H1 (cell line): ENCODE measurements around the gene RABL6. TPM values are rescaled to one million over a fixed set of nuclear protein-coding genes. Genes with fewer than 3 reads are reported as not detected.

Experiments used
- CTCF ChIA-PET: fragments of 300-600 bp; sonication (Branson Sonifier 250); formaldehyde crosslinking; loops from one replicate; lab custom pipeline; 2021; ENCODE audit not compliant: partially characterized antibody; lab: Charles Lee
- POLR2A ChIA-PET: fragments of 300-600 bp; sonication (Branson Sonifier 250); formaldehyde crosslinking; loops from one replicate; lab custom pipeline; 2021; ENCODE audit warnings: inconsistent platforms; ENCODE audit not compliant: partially characterized antibody; lab: Charles Lee
- DNase-seq, 2 experiments: peaks; one replicate each; pipeline versions ENCODE4 v3.0.0 to v3.0.0-alpha.2; 2010 to 2022; ENCODE audit warnings: low spot score in 2 of 2, low read depth in 1 of 2, mixed read lengths in 1 of 2
- FAIRE-seq: peaks from 2 replicates; lab custom pipeline; 2011; peaks lifted over from hg19 to GRCh38; lab: Jason Lieb, UNC
- H2AFZ ChIP-seq: 2 replicates; pipeline ENCODE4 v1.8.1; 2012; ENCODE audit warnings: low read length, inconsistent platforms
- H2AK5ac ChIP-seq: 2 replicates; pipeline ENCODE4 v1.6.1; 2013; ENCODE audit warnings: low read depth, low read length
- H2BK120ac ChIP-seq: replicated peaks from 2 replicates; pipeline ENCODE3; 2013; ENCODE audit warnings: low read depth, low read length, inconsistent platforms
- H2BK12ac ChIP-seq: 2 replicates; pipeline ENCODE4 v1.6.1; 2013; ENCODE audit warnings: low read depth, low read length
- H2BK15ac ChIP-seq: 2 replicates; pipeline ENCODE4 v1.6.1; 2013; ENCODE audit warnings: low read length
- H2BK20ac ChIP-seq: 2 replicates; pipeline ENCODE4 v1.6.1; 2013; ENCODE audit warnings: low read length
- H2BK5ac ChIP-seq: 2 replicates; pipeline ENCODE4 v1.6.1; 2013; ENCODE audit warnings: low read depth, low read length
- H3K14ac ChIP-seq: 2 replicates; pipeline ENCODE4 v1.6.1; 2013; ENCODE audit warnings: inconsistent platforms; ENCODE audit not compliant: insufficient read length
- H3K18ac ChIP-seq: 2 replicates; pipeline ENCODE4 v1.6.1; 2013; ENCODE audit warnings: low read length; ENCODE audit errors: extremely low read depth
- H3K23ac ChIP-seq: 2 replicates; pipeline ENCODE4 v1.6.1; 2013; ENCODE audit warnings: inconsistent platforms; ENCODE audit not compliant: insufficient read length
- H3K23me2 ChIP-seq: 2 replicates; pipeline ENCODE4 v1.6.1; 2013; ENCODE audit warnings: low read depth, low read length
- H3K27ac ChIP-seq: 2 replicates; pipeline ENCODE4 v1.6.1; 2011; ENCODE audit warnings: low read depth, low read length, inconsistent platforms
- H3K27me3 ChIP-seq, 4 experiments: replicated peaks in 1 of 4; 1 replicate in 1 of 4; 2 replicates in 3 of 4; pipeline versions ENCODE4 v1.6.1 to v1.8.1; 2011 to 2013; ENCODE audit warnings: low read length in 3 of 4, mild to moderate bottlenecking in 3 of 4, inconsistent platforms in 2 of 4, mixed read lengths in 2 of 4, moderate library complexity in 1 of 4; ENCODE audit not compliant: control insufficient read depth in 3 of 4, insufficient read depth in 3 of 4; ENCODE audit errors: extremely low read depth in 1 of 4
- H3K36me3 ChIP-seq, 4 experiments: 2 replicates each; pipeline versions ENCODE4 v1.6.1 to v1.8.1; 2011 to 2013; ENCODE audit warnings: mild to moderate bottlenecking in 4 of 4, low read length in 3 of 4, moderate library complexity in 2 of 4, control low read depth in 1 of 4, inconsistent platforms in 1 of 4; ENCODE audit not compliant: insufficient read depth in 4 of 4, control insufficient read depth in 2 of 4
- H3K4ac ChIP-seq: replicated peaks from 2 replicates; pipeline ENCODE3; 2013; ENCODE audit warnings: low read length, low read depth, mixed read lengths, inconsistent platforms; ENCODE audit not compliant: insufficient read length
- H3K4me1 ChIP-seq, 4 experiments: replicated peaks in 1 of 4; 1 replicate in 1 of 4; 2 replicates in 3 of 4; pipeline versions ENCODE4 v1.6.1 to v1.8.1; 2011 to 2013; ENCODE audit warnings: low read length in 3 of 4, inconsistent platforms in 2 of 4, mixed read lengths in 1 of 4; ENCODE audit not compliant: insufficient read depth in 4 of 4, control insufficient read depth in 3 of 4
- H3K4me2 ChIP-seq, 2 experiments: 2 replicates each; pipeline versions ENCODE4 v1.6.1 to v1.8.1; 2011 to 2013; ENCODE audit warnings: low read depth in 2 of 2, low read length in 2 of 2, control low read depth in 1 of 2, inconsistent platforms in 1 of 2, mild to moderate bottlenecking in 1 of 2; ENCODE audit not compliant: insufficient read depth in 1 of 2
- H3K4me3 ChIP-seq, 4 experiments: fragments of 200-600, 300-600 bp in 1 of 4; sonication (generic), shearing (Covaris generic), sonication (Bioruptor Twin) in 1 of 4; 2 replicates each; pipeline versions ENCODE4 v1.5.1 to v1.8.1; 2011 to 2016; ENCODE audit warnings: low read length in 4 of 4, low read depth in 3 of 4, control low read depth in 2 of 4, inconsistent platforms in 2 of 4, mild to moderate bottlenecking in 2 of 4, mixed read lengths in 1 of 4, moderate library complexity in 1 of 4; ENCODE audit not compliant: insufficient read depth in 2 of 4; ENCODE audit errors: extremely low read depth in 1 of 4
- H3K56ac ChIP-seq: replicated peaks from 2 replicates; pipeline ENCODE3; 2013; ENCODE audit warnings: low read depth, mild to moderate bottlenecking, mixed read lengths, low read length, inconsistent platforms; ENCODE audit not compliant: insufficient read length
- H3K79me1 ChIP-seq: 2 replicates; pipeline ENCODE4 v1.6.1; 2013; ENCODE audit warnings: low read depth, low read length, control low read depth
- H3K79me2 ChIP-seq, 2 experiments: 2 replicates each; pipeline versions ENCODE4 v1.6.1 to v1.8.1; 2012 to 2013; ENCODE audit warnings: low read length in 2 of 2, mild to moderate bottlenecking in 2 of 2, inconsistent platforms in 1 of 2; ENCODE audit not compliant: insufficient read depth in 2 of 2, control insufficient read depth in 1 of 2
- H3K9ac ChIP-seq, 4 experiments: replicated peaks in 1 of 4; 1 replicate in 1 of 4; 2 replicates in 3 of 4; pipeline versions ENCODE4 v1.6.1 to v1.8.1; 2011 to 2013; ENCODE audit warnings: low read depth in 3 of 4, low read length in 3 of 4, control low read depth in 2 of 4, mild to moderate bottlenecking in 2 of 4, moderate library complexity in 2 of 4, inconsistent platforms in 1 of 4; ENCODE audit errors: extremely low read depth in 1 of 4
- H3K9me3 ChIP-seq, 2 experiments: 2 replicates each; pipeline versions ENCODE4 v1.6.1 to v1.8.1; 2012 to 2013; ENCODE audit warnings: mild to moderate bottlenecking in 2 of 2, moderate library complexity in 2 of 2, control low read depth in 1 of 2, inconsistent platforms in 1 of 2, low read depth in 1 of 2, low read length in 1 of 2, mixed read lengths in 1 of 2; ENCODE audit not compliant: insufficient read depth in 2 of 2
- H4K20me1 ChIP-seq, 2 experiments: replicated peaks in 1 of 2; 2 replicates each; pipeline versions ENCODE3 to v1.8.1; 2011 to 2013; ENCODE audit warnings: inconsistent platforms in 2 of 2, low read length in 2 of 2, mild to moderate bottlenecking in 1 of 2; ENCODE audit not compliant: insufficient read depth in 2 of 2, control insufficient read depth in 1 of 2
- H4K5ac ChIP-seq: 2 replicates; pipeline ENCODE4 v1.6.1; 2013; ENCODE audit warnings: low read length, low read depth, mixed read lengths, inconsistent platforms; ENCODE audit not compliant: insufficient read length
- H4K8ac ChIP-seq: 2 replicates; pipeline ENCODE4 v1.8.0; 2013; ENCODE audit warnings: mild to moderate bottlenecking, moderate library complexity, low read length, inconsistent platforms; ENCODE audit not compliant: insufficient read depth; ENCODE audit errors: extremely low read depth
- H4K91ac ChIP-seq: replicated peaks from 2 replicates; pipeline ENCODE3; 2013; ENCODE audit warnings: low read length, mixed read lengths, inconsistent platforms; ENCODE audit not compliant: insufficient read length
- CBX8 ChIP-seq: fragments of 300-800, 300-1000 bp; sonication (generic); IDR thresholded peaks from 2 replicates; pipeline ENCODE4 v1.7.1; 2016; ENCODE audit warnings: low read depth, low read length, borderline replicate concordance
- EZH2 ChIP-seq: fragments of 200-600 bp; sonication (generic); IDR thresholded peaks from 2 replicates; pipeline ENCODE4 v1.7.1; 2012; ENCODE audit warnings: low read depth, mild to moderate bottlenecking, moderate library complexity, low read length, inconsistent platforms; ENCODE audit not compliant: severe bottlenecking
- HDAC2 ChIP-seq, 2 experiments: fragments of 300-600 bp in 1 of 2; sonication (generic) in 1 of 2; IDR thresholded peaks; 2 replicates each; pipeline ENCODE4 v1.6.1; 2011 to 2012; ENCODE audit warnings: low read depth in 2 of 2, low read length in 2 of 2, mild to moderate bottlenecking in 2 of 2, moderate library complexity in 2 of 2, borderline replicate concordance in 1 of 2, inconsistent platforms in 1 of 2
- KDM1A ChIP-seq: fragments of 200-600, 300-600 bp; sonication (generic); IDR thresholded peaks from 2 replicates; pipeline ENCODE4 v1.7.1; 2016; ENCODE audit warnings: mild to moderate bottlenecking, low read length, borderline replicate concordance
- KDM4A ChIP-seq: IDR thresholded peaks from one replicate; pipeline ENCODE4 v1.7.1; 2012; ENCODE audit warnings: low read depth, mild to moderate bottlenecking, moderate library complexity, low read length, inconsistent platforms; ENCODE audit not compliant: severe bottlenecking
- NRF1 ChIP-seq: IDR thresholded peaks from 2 replicates; pipeline ENCODE4 v1.6.1; 2011; ENCODE audit warnings: mild to moderate bottlenecking, low read depth, low read length, improper control_type of control experiment
- POU5F1 ChIP-seq: IDR thresholded peaks from 2 replicates; pipeline ENCODE4 v1.6.1; 2011; ENCODE audit warnings: low read depth, mild to moderate bottlenecking, low read length, moderate library complexity
- SIRT6 ChIP-seq: IDR thresholded peaks from one replicate; pipeline ENCODE4 v1.7.1; 2012; ENCODE audit warnings: low read length, inconsistent platforms
- SIX5 ChIP-seq: IDR thresholded peaks from 2 replicates; pipeline ENCODE4 v1.6.1; 2011; ENCODE audit warnings: mild to moderate bottlenecking, low read depth, low read length
- SRF ChIP-seq: IDR thresholded peaks from 2 replicates; pipeline ENCODE4 v1.6.1; 2011; ENCODE audit warnings: mild to moderate bottlenecking, low read depth, low read length, moderate library complexity
- SUZ12 ChIP-seq: fragments of 200-600 bp; sonication (generic); IDR thresholded peaks from 2 replicates; pipeline ENCODE4 v1.6.1; 2012; ENCODE audit warnings: mild to moderate bottlenecking, inconsistent platforms, low read length, moderate library complexity, mixed read lengths
- TAF1 ChIP-seq: IDR thresholded peaks from 2 replicates; pipeline ENCODE4 v1.6.1; 2011; ENCODE audit warnings: mild to moderate bottlenecking, low read depth, low read length
- TBP ChIP-seq: IDR thresholded peaks from 2 replicates; pipeline ENCODE4 v1.6.1; 2011; ENCODE audit warnings: low read depth, low read length, improper control_type of control experiment
- YY1 ChIP-seq: IDR thresholded peaks from 2 replicates; pipeline ENCODE4 v1.6.1; 2011; ENCODE audit warnings: low read depth, mild to moderate bottlenecking, low read length
- WGBS, 2 experiments: shearing (Covaris generic) in 1 of 2; methylation state at CpG; one replicate each; pipeline versions ENCODE4 v1.1.6 to v1.1.7; 2013 to 2015; ENCODE audit warnings: low lambda C conversion rate in 2 of 2, mixed read lengths in 2 of 2, inconsistent platforms in 1 of 2, low coverage in 1 of 2, missing lambda C conversion rate in 1 of 2; ENCODE audit not compliant: insufficient replicate concordance in 2 of 2, insufficient coverage in 1 of 2, insufficient read length in 1 of 2; ENCODE audit errors: extremely low coverage in 1 of 2, missing lambda C conversion rate in 1 of 2; 5-methylcytosine and 5-hydroxymethylcytosine counted together
- polyA plus RNA-seq, 7 experiments: library from polyadenylated mRNA; depleted of rRNA in 3 of 7; stranded (reverse) in 5 of 7; unstranded in 2 of 7; fragments of >200 nt in 5 of 7; fragments of 200-250 nt in 2 of 7; gene quantifications; 1 replicate in 5 of 7; 2 replicates in 1 of 7; 4 replicates in 1 of 7; pipeline versions ENCODE4 v1.2.1 to v1.2.3, GENCODE V29; 2011 to 2013; ENCODE audit warnings: missing spikeins in 2 of 7, mixed read lengths in 2 of 7
- total RNA-seq: library from RNA; stranded (reverse); fragmentation: NEBNext Ultra II Directional; extraction: Animal tissue kit (Norgen Biotek cat#: 25700); gene quantifications from 2 replicates; pipeline ENCODE4 v1.2.1, GENCODE V29; 2021

RABL6 gene
- total and polyA plus RNA-seq, 2 of the 8 experiments (the other 6 are each of a cell fraction or from before 2014, with no cell fraction given): 70.1 to 130 TPM

- Histone ChIP-seq H2BK120ac (no peak overlapping the region), H3K27me3 (peaks cover 0 to 21% (median 11%) of the 10 kb centered on the region in 4 experiments; a peak in 5 of 7 replicates), H3K27ac (no peak overlapping the region), H4K5ac (no peak overlapping the region), H4K8ac (peak overlapping the region; percentile 35; the same call in 1 of the 2 replicates), H3K18ac (no peak overlapping the region), H3K4me1 (peaks cover 0 to 17% (median 10%) of the 10 kb centered on the region in 4 experiments; a peak in 6 of 7 replicates), H2BK15ac (no peak overlapping the region), H3K14ac (no peak overlapping the region), H2AK5ac (no peak overlapping the region), H2BK20ac (no peak overlapping the region), H3K79me1 (no peaks in the 10 kb centered on the region; the same call in 1 of the 2 replicates), H2AFZ (no peak overlapping the region), H3K9me3 (no peaks in the 10 kb centered on the region), H3K56ac (no peak overlapping the region), H2BK12ac (no peak overlapping the region), H3K36me3 (no peaks in the 10 kb centered on the region), H3K23me2 (peaks cover 15% of the 10 kb centered on the region; the same call in 1 of the 2 replicates), H3K79me2 (no peaks in the 10 kb centered on the region), H3K23ac (no peak overlapping the region), H3K4me2 (peak overlapping the region in 1 of 2 experiments; percentile 93; a peak in 1 of 4 replicates), H3K4ac (no peak overlapping the region), H3K9ac (no peak overlapping the region), H4K20me1 (peaks cover 0 to 2% of the 10 kb centered on the region in 2 experiments), H2BK5ac (no peak overlapping the region; the same call in 1 of the 2 replicates), H3K4me3 (no peak overlapping the region), H4K91ac (no peak overlapping the region)
- ChIA-PET POLR2A (interaction anchor here (0.9 to 2.2 kb wide), 3 partner anchors 10 to 70 kb away, joined by 3 to 12 read pairs (median 4); partner anchors contain the start of gene RABL6), CTCF (interaction anchor here (0.9 to 2.5 kb wide), 5 partner anchors 11 to 86 kb away, joined by 3 to 10 read pairs (median 4); partner anchors contain the start of genes AJM1 and LCN8)
- no peak for FAIRE-seq
- DNase-seq: no peak
- WGBS, 2 experiments: 93% methylated on average over 6 of the region's 6 CpGs; no CpG with 5 or more reads in 1 of the 2 experiments
- TF ChIP-seq HDAC2 (IDR thresholded peaks at IDR 0.05; ENCODE audit: borderline replicate concordance in 1 of 2, low read depth in 2 of 2, low read length in 2 of 2): no peak
- no peak for TF ChIP-seq KDM4A
- TF ChIP-seq SRF: no peak
- no peak for TF ChIP-seq CBX8
- no peak for TF ChIP-seq EZH2
- no peak for TF ChIP-seq TAF1
- TF ChIP-seq SIRT6: no peak
- no peak for TF ChIP-seq SIX5
- TF ChIP-seq KDM1A: no peak
- TF ChIP-seq NRF1: no peak
- no peak for TF ChIP-seq SUZ12
- no peak for TF ChIP-seq YY1
- TF ChIP-seq TBP: no peak
- TF ChIP-seq POU5F1: no peak
These were observed 9.1 kb upstream of the RABL6 start for GRCh38 chr9:136798708-136799078.
